K562 (cell line): ENCODE data around the gene SPCS3. TPM values are rescaled to one million over a fixed set of nuclear protein-coding genes. Genes with fewer than 3 reads are reported as not detected.

Experiments used
- GTF2E2 ChIP-seq: fragments of 200-800 bp; sonication (Bioruptor generic); IDR thresholded peaks from 2 replicates; pipeline ENCODE4 v1.6.1; 2016; ENCODE audit warnings: missing genetic modification characterization, missing compliant biosample characterization
- MCM5 ChIP-seq: fragments of 450-650 bp; IDR thresholded peaks from 2 replicates; pipeline ENCODE4 v1.6.1; 2016; ENCODE audit warnings: low read depth
- MTA1 ChIP-seq: fragments of 450-650 bp; IDR thresholded peaks from 2 replicates; pipeline ENCODE4 v1.6.1; 2017; ENCODE audit warnings: borderline replicate concordance
- MTA3 ChIP-seq: fragments of 450-650 bp; formaldehyde crosslinking; IDR thresholded peaks from 2 replicates; pipeline ENCODE4 v1.6.1; 2017; ENCODE audit warnings: mild to moderate bottlenecking, borderline replicate concordance
- NCOA1 ChIP-seq: fragments of 450-650 bp; IDR thresholded peaks from 2 replicates; pipeline ENCODE4 v1.6.1; 2016; ENCODE audit warnings: low read depth
- NONO ChIP-seq, 2 experiments: fragments of 200-400 bp in 1 of 2; fragments of 450-650 bp in 1 of 2; formaldehyde crosslinking in 1 of 2; IDR thresholded peaks; 2 replicates each; pipeline ENCODE4 v1.6.1; 2017; ENCODE audit warnings: low read depth in 2 of 2, mild to moderate bottlenecking in 2 of 2, moderate library complexity in 2 of 2, low read length in 1 of 2
- RNF2 ChIP-seq: sonication (generic); IDR thresholded peaks from 2 replicates; pipeline ENCODE4 v1.6.1; 2016
- SNRNP70 ChIP-seq: fragments of 200-400 bp; formaldehyde crosslinking; optimal IDR thresholded peaks from 2 replicates; pipeline ENCODE3; 2017; ENCODE audit warnings: low read depth, low read length
- SOX6 ChIP-seq: fragments of 450-650 bp; IDR thresholded peaks from 2 replicates; pipeline ENCODE4 v1.6.1; 2014; ENCODE audit warnings: mild to moderate bottlenecking
- TEAD1 ChIP-seq, 2 experiments: fragments of 450-650 bp in 1 of 2; sonication (generic) in 1 of 2; formaldehyde crosslinking; IDR thresholded peaks; 2 replicates each; pipeline versions ENCODE4 v1.4.0 to v1.8.0; 2020 to 2022; ENCODE audit warnings: mild to moderate bottlenecking in 2 of 2, missing genetic modification reagents in 1 of 2
- TRIM24 ChIP-seq, 2 experiments: fragments of 450-650 bp; IDR thresholded peaks; 2 replicates each; pipeline ENCODE4 v1.6.1; 2016
- ZBTB9 ChIP-seq: fragments of 450-650 bp; formaldehyde crosslinking; IDR thresholded peaks from 2 replicates; pipeline ENCODE4 v1.4.0; 2020; ENCODE audit warnings: mild to moderate bottlenecking, moderate library complexity
- ZNF24 ChIP-seq: fragments of 450-650 bp; IDR thresholded peaks from 2 replicates; pipeline ENCODE4 v1.6.1; 2016
- ZNF717 ChIP-seq: fragments of 250-450 bp; sonication (Bioruptor Pico); IDR thresholded peaks from 2 replicates; pipeline ENCODE4 v1.5.0; 2021
- polyA plus RNA-seq, 8 experiments: library from polyadenylated mRNA; depleted of rRNA in 4 of 8; stranded (reverse) in 5 of 8; unstranded in 3 of 8; fragments of >200 nt; fragmentation: Nextera tagmentation in 2 of 8; fragmentation: Illumina TruSeq in 1 of 8; extraction: Ambion mirVana in 2 of 8; extraction: Trizol in 1 of 8; gene quantifications; 2 replicates each; pipeline versions ENCODE4 v1.2.1 to v1.2.3, GENCODE V29; 2011 to 2014; ENCODE audit warnings: inconsistent platforms in 1 of 8, missing spikeins in 1 of 8
- total RNA-seq, 7 experiments: library from RNA; depleted of rRNA in 6 of 7; stranded (reverse); fragments of >200 nt in 6 of 7; fragmentation: Illumina TruSeq in 2 of 7; extraction: Trizol in 2 of 7; gene quantifications; 2 replicates each; pipeline versions ENCODE4 v1.2.1 to v1.2.3, GENCODE V29; 2011 to 2021; ENCODE audit warnings: low replicate concordance in 1 of 7
- TF ChIP-seq, protein P1 (sequence below): fragments of 450-650 bp; IDR thresholded peaks from 2 replicates; pipeline ENCODE4 v1.6.1; 2016; ENCODE audit warnings: antibody characterized with exemption
- TF ChIP-seq, protein P2 (sequence below): fragments of 250-450 bp; sonication (Bioruptor Pico); IDR thresholded peaks from 2 replicates; pipeline ENCODE4 v1.9.0; 2021; ENCODE audit warnings: mild to moderate bottlenecking, inconsistent platforms
- TF ChIP-seq, protein P3 (sequence below): fragments of 450-650 bp; formaldehyde crosslinking; IDR thresholded peaks from 2 replicates; pipeline ENCODE4 v1.4.0; 2022; ENCODE audit warnings: missing genetic modification characterization
- TF ChIP-seq, protein P4 (sequence below): fragments of 450-650 bp; IDR thresholded peaks from 2 replicates; pipeline ENCODE4 v1.6.1; 2017; ENCODE audit warnings: antibody characterized with exemption
- TF ChIP-seq, protein P5 (sequence below), 3 experiments: fragments of 200-800 bp in 1 of 3; sonication (Bioruptor generic) in 1 of 3; sonication (generic) in 1 of 3; formaldehyde crosslinking in 1 of 3; IDR thresholded peaks; 2 replicates each; pipeline versions ENCODE4 v1.6.1 to v1.8.0; 2016 to 2022; ENCODE audit warnings: mild to moderate bottlenecking in 2 of 3, missing compliant biosample characterization in 2 of 3, missing genetic modification characterization in 2 of 3, missing genetic modification reagents in 1 of 3

SPCS3 gene
- total and polyA plus RNA-seq, 9 of the 15 experiments (the other 6 are each of a cell fraction or from before 2014, with no cell fraction given): 64.6 to 196 (median 85.4) TPM

DNA sequence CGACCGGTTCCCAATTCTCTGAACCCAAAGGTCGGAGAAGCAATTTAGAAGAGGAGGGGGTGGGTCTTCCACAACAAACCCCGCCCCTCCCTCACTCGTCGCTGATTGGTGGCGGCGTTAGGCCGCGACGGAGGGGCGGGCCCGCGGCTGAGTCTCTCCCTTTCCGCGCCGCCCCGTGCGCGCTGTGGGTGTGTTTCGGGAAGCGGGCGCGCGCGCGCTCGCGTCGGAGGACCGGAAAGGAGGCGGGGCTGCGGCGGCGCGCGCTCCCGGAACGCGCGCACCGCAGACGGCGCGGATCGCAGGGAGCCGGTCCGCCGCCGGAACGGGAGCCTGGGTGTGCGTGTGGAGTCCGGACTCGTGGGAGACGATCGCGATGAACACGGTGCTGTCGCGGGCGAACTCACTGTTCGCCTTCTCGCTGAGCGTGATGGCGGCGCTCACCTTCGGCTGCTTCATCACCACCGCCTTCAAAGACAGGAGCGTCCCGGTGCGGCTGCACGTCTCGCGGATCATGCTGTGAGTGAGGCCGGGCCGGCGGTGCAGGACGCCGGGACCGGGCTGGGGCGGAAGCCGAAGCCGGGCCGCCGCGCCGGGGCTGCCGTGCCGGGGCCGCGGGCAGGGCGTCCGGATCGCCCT, at the start of gene SPCS3 (continued):
- TF ChIP-seq, protein P1, sequence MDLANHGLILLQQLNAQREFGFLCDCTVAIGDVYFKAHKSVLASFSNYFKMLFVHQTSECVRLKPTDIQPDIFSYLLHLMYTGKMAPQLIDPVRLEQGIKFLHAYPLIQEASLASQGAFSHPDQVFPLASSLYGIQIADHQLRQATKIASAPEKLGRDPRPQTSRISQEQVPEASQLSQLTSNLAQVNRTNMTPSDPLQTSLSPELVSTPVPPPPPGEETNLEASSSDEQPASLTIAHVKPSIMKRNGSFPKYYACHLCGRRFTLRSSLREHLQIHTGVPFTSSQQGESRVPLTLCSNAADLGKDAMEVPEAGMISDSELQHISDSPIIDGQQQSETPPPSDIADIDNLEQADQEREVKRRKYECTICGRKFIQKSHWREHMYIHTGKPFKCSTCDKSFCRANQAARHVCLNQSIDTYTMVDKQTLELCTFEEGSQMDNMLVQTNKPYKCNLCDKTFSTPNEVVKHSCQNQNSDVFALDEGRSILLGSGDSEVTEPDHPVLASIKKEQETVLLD: no peak
- 0 out of 4 replicates have a peak, but pooled peaks of 1 of the 2 experiments have one; percentile 24 for TF ChIP-seq TEAD1 (CRISPR knock-in tag; IDR thresholded peaks at IDR 0.05)
- no peak for TF ChIP-seq SNRNP70
- no peak for TF ChIP-seq GTF2E2 (tag)
- TF ChIP-seq TRIM24 (IDR thresholded peaks at IDR 0.05): 0 out of 4 replicates have a peak, but pooled peaks of 1 of the 2 experiments have one; percentile 31
- TF ChIP-seq, protein P2, sequence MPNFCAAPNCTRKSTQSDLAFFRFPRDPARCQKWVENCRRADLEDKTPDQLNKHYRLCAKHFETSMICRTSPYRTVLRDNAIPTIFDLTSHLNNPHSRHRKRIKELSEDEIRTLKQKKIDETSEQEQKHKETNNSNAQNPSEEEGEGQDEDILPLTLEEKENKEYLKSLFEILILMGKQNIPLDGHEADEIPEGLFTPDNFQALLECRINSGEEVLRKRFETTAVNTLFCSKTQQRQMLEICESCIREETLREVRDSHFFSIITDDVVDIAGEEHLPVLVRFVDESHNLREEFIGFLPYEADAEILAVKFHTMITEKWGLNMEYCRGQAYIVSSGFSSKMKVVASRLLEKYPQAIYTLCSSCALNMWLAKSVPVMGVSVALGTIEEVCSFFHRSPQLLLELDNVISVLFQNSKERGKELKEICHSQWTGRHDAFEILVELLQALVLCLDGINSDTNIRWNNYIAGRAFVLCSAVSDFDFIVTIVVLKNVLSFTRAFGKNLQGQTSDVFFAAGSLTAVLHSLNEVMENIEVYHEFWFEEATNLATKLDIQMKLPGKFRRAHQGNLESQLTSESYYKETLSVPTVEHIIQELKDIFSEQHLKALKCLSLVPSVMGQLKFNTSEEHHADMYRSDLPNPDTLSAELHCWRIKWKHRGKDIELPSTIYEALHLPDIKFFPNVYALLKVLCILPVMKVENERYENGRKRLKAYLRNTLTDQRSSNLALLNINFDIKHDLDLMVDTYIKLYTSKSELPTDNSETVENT (CRISPR knock-in tag): peak; percentile 91
- no peak for TF ChIP-seq ZNF24
- peak; percentile 91 for TF ChIP-seq MTA1
- TF ChIP-seq ZNF717: no peak
- no peak for TF ChIP-seq MCM5
- no peak for TF ChIP-seq ZBTB9 (CRISPR knock-in tag)
- no peak for TF ChIP-seq NCOA1
- TF ChIP-seq RNF2: no peak
- TF ChIP-seq, protein P3, sequence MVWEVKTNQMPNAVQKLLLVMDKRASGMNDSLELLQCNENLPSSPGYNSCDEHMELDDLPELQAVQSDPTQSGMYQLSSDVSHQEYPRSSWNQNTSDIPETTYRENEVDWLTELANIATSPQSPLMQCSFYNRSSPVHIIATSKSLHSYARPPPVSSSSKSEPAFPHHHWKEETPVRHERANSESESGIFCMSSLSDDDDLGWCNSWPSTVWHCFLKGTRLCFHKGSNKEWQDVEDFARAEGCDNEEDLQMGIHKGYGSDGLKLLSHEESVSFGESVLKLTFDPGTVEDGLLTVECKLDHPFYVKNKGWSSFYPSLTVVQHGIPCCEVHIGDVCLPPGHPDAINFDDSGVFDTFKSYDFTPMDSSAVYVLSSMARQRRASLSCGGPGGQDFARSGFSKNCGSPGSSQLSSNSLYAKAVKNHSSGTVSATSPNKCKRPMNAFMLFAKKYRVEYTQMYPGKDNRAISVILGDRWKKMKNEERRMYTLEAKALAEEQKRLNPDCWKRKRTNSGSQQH (CRISPR knock-in tag): no peak
- TF ChIP-seq SOX6: no peak
- TF ChIP-seq MTA3: 0 out of 2 replicates have a peak, but pooled peaks have one; percentile 49
- TF ChIP-seq, protein P4, sequence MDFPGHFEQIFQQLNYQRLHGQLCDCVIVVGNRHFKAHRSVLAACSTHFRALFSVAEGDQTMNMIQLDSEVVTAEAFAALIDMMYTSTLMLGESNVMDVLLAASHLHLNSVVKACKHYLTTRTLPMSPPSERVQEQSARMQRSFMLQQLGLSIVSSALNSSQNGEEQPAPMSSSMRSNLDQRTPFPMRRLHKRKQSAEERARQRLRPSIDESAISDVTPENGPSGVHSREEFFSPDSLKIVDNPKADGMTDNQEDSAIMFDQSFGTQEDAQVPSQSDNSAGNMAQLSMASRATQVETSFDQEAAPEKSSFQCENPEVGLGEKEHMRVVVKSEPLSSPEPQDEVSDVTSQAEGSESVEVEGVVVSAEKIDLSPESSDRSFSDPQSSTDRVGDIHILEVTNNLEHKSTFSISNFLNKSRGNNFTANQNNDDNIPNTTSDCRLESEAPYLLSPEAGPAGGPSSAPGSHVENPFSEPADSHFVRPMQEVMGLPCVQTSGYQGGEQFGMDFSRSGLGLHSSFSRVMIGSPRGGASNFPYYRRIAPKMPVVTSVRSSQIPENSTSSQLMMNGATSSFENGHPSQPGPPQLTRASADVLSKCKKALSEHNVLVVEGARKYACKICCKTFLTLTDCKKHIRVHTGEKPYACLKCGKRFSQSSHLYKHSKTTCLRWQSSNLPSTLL: no peak
- TF ChIP-seq, protein P5, sequence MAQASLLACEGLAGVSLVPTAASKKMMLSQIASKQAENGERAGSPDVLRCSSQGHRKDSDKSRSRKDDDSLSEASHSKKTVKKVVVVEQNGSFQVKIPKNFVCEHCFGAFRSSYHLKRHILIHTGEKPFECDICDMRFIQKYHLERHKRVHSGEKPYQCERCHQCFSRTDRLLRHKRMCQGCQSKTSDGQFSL (CRISPR knock-in tag; IDR thresholded peaks at IDR 0.05): 0 out of 2 replicates have a peak, but pooled peaks have one; percentile 16
- TF ChIP-seq, protein P5 (tag; IDR thresholded peaks at IDR 0.05): no peak
- no peak; a peak in 1 of 4 replicates for TF ChIP-seq NONO (IDR thresholded peaks at IDR 0.05; ENCODE audit: low read depth in 2 of 2, low read length in 1 of 2)
